T-helper 2 cell treated with Interferon-gamma antibody and Interleukin-4, amounts not matched to agents 100 ng/mL and 5 ng/mL, for 36 hours (primary cell): ENCODE results near the gene OR52M1. TPM values are rescaled to one million over a fixed set of nuclear protein-coding genes. Genes with fewer than 3 reads are reported as not detected.

Experiments
- intact Hi-C: fragments of 100-400 bp; cut with micrococcal nuclease; formaldehyde crosslinking; loops from one replicate; pipeline ENCODE4 v1.15.1; 2023
- total RNA-seq: library from RNA; stranded (reverse); gene quantifications from 2 replicates; pipeline ENCODE4 v1.2.3, GENCODE V29; 2022

OR52M1 gene
- total RNA-seq, 1 donor from 2014 or later, result not detected

DNA sequence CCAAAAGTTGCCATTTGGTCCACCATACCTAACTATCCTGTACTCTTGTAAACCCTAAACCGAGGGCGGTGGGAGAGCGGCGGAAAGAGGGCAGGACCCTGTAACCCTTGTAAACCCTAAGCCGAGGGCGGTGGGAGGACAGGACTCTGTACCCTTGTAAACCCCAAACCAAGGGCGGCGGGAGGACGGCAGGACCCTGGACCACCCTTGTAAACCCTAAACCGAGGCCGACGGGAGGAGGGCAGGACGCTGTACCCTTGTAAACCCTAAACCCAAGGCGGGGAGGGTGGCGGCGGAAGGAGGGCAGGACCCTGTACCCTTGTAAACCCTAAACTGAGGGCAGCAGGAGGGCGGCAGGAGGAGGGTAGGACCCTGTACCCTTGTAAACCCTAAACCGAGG lies 24.1 kb downstream of the OR52M1 start:
- intact Hi-C loops, result no loop called here

DNA sequence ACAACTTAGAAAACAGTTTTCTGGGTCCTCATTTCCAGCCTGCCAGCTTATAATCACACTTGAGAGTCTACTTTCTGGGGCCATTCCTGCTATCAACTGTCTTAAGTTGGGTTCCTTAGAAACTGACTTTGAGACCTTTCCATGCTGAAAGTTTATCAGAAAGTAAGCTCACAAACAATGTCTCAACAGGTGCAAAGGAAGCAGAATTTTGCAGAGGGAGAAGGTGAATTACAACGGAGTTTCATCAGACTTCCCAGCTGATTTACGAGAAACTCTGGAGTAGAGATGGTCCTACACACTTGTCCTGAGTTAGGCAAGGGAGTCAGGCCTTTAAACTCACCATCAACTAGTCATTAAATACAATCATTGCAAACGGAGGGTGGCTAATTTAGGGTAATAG lies 31.9 kb downstream of the OR52M1 start:
- intact Hi-C loops, result no loop called here

DNA sequence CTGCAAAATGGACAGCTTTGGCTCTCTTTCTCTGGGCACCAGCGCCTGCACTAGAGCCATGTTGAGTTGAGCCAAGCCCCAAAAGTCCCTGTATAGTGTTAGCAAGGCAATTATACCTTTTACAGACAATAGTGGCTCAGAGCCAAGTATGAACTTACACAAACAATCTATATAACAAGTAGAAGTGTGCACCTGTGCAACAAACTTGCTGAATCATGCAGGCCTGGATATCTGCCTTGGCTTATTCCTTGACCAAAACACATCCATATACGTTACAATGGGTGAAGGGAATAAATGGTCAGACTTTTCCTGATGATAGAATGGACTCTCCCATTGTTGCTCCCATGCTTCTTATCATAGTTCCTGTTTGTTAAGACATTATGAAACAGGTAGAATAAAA lies 32.8 kb downstream of the OR52M1 start:
- intact Hi-C loops, result no loop called here

DNA sequence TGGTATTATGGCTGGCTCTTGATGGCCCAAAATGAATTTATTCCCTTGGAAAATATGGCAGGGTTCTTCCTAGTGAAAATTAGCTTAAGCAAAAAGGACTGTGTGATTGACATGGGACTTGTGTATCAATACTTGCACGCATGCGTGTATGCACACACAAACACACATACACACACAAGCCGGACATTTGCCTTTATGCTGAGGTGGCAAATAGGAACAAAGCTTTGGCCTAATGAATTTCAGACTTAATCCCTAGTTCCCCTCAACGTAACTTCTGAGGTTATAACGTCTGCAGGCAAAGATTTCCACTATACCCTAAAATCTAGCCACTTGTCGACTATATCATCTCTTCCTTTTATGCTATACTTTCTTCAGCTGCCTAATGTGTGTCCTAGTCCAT lies 33.6 kb downstream of the OR52M1 start:
- intact Hi-C loops, result no loop called here

DNA sequence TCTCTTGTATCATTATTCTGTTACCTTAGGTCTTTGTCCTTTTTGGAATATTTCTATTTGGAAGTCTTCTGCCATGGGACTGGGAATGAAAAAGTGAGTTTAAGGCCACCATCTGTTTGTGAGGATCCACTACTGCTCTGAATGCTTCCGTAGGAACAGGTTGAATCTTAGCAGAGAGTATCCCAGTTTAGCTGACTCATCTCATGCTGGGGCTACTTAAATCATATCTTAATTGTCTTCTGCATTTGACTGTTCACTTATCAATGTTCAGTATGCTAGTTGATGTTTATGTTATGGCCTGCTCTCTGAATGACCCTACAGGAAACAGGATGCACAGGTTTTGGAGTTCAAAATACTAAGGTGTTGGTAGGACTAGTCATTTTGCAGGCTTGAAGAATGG lies 35.1 kb downstream of the OR52M1 start:
- intact Hi-C loops, result no loop called here

DNA sequence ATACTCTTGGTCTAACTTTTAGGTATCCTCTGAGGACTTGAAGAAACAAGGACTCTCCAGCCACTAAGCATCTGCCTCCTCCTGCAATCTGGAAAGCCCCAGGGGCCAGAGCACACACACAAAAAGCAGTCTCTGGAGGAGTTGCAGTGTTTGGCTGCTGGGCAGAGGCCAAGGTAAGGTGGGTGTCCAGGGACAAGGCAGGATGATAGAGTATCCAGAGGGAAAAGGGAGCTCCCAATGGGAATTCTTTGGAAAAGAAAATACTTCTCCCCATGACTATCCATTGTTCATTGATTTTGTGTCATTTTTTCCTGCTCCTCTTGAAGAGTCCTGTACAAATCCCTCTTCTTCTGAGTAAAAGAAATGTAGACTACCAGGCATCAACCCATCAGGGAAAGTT lies 36.5 kb downstream of the OR52M1 start, which contains the start of gene OR52I2:
Gene OR52I2, plus strand, starts transcription at position 301 of the 400 bp plus-strand sequence.
- intact Hi-C loops, result no loop called here

DNA sequence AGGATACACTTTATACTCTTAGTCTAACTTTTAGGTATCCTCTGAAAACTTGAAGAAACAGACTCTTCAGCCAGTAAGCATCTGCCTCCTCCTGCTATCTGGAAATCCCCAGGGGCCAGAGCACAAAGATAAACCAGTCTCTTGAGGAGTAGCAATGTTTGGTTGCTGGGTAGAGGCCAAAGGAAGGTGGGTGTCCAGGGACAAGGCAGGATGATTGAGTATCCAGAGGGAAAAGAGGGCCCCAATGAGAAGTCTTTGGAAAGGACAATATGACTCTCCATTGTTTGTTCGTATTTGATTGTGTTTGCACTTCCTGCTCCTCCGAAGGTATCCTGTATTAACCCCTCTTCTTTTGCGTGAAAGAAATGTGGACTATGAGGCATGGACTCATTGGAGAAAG lies 44.0 kb downstream of the OR52M1 start:
- intact Hi-C loops, result no loop called here

DNA sequence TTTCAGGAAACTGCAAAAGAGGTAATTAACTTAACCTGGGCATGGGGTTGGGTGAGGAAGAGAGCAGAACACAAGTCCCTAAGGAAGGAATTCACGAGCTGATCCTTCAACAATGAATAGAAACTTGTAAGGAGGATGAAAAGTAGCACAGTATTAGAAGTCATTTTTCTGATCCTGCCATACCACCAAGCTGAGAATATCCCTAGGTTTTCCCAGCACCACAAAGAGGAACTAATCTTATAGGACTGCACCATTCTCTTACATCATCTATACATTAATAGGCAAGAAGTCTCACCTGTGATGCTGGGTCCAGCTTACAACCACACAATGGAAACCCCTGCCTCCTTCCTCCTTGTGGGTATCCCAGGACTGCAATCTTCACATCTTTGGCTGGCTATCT lies 48.7 kb downstream of the OR52M1 start, which contains the start of gene OR52I1:
Gene OR52I1, plus strand, starts transcription at position 301 of the 400 bp plus-strand sequence. Its CDS starts 0 bp downstream, at position 301.
- intact Hi-C loops, result no loop called here

Other genes with a start within 250 kb of the OR52M1 start
- gene OR52B4, start 176.8 kb upstream of the OR52M1 start, total RNA-seq, result not detected in 2 replicates
- 58.3 and 63.3 TPM in 2 replicates for gene TRIM21, start 151.5 kb upstream of the OR52M1 start, total RNA-seq
- gene OR52K2, start 95.9 kb upstream of the OR52M1 start, total RNA-seq, result not detected in 2 replicates
- not detected in 2 replicates for gene OR52K1, start 62.5 kb upstream of the OR52M1 start, total RNA-seq
- not detected in 2 replicates for gene OR52I2, start 36.6 kb downstream of the OR52M1 start, total RNA-seq
- gene OR52I1, start 48.8 kb downstream of the OR52M1 start, total RNA-seq, result not detected in 2 replicates
- 10.9 and 12.9 TPM in 2 replicates for gene TRIM68, start 63.0 kb downstream of the OR52M1 start, total RNA-seq
- not detected in 2 replicates for gene OR51D1, start 92.3 kb downstream of the OR52M1 start, total RNA-seq
- gene OR51E1, start 98.8 kb downstream of the OR52M1 start, total RNA-seq, result not detected in 2 replicates
- not detected in 2 replicates for gene OR51E2, start 152.7 kb downstream of the OR52M1 start, total RNA-seq
- gene MMP26, start 159.6 kb downstream of the OR52M1 start, total RNA-seq, result not detected in 2 replicates
- gene OR51F1, start 224.7 kb downstream of the OR52M1 start, total RNA-seq, result not detected in 2 replicates